ENCODE measurements around the gene TPP2. TPM values are rescaled to one million over a fixed set of nuclear protein-coding genes. Genes with fewer than 3 reads are reported as not detected.

The TPP2 gene
- total and polyA plus RNA-seq, 10 donors, result 19.5 to 95.5 (median 55.1) TPM

DNA sequence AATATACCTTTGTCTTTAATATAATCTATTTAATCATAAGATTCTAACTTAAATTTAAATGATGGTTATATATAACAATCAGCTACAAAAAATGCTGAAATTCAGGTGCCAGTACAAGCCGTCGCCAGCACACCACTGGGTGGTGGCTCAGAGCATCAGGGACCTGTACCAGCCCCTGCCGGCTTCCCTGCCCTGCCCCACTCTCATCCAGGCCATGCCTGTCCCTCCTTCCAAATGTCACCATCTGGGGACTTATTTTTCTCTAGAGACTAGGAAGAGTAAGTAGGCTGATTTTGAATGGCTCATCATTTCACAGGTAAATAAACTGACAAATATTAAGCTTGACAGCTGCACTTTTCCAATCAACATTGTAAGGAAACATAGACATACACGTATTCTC is 96.5 kb downstream of the TPP2 start:
- Histone ChIP-seq H3K36me3 (no peaks in the 10 kb centered on the region), H3K9me3 (peaks cover 0 to 5% (median 0%) of the 10 kb centered on the region in 8 donors), H3K27me3 (replicated peaks in 1 of 7) (peaks cover 0 to 55% (median 4%) of the 10 kb centered on the region in 7 donors), H3K27ac (no peak overlapping the region), H3K4me1 (no peaks in the 10 kb centered on the region), H3K4me3 (no peak overlapping the region)
- TF ChIP-seq, protein P1, sequence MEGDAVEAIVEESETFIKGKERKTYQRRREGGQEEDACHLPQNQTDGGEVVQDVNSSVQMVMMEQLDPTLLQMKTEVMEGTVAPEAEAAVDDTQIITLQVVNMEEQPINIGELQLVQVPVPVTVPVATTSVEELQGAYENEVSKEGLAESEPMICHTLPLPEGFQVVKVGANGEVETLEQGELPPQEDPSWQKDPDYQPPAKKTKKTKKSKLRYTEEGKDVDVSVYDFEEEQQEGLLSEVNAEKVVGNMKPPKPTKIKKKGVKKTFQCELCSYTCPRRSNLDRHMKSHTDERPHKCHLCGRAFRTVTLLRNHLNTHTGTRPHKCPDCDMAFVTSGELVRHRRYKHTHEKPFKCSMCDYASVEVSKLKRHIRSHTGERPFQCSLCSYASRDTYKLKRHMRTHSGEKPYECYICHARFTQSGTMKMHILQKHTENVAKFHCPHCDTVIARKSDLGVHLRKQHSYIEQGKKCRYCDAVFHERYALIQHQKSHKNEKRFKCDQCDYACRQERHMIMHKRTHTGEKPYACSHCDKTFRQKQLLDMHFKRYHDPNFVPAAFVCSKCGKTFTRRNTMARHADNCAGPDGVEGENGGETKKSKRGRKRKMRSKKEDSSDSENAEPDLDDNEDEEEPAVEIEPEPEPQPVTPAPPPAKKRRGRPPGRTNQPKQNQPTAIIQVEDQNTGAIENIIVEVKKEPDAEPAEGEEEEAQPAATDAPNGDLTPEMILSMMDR (IDR thresholded peaks at IDR 0.05 in 8 of 11, conservative IDR thresholded peaks at IDR 0.05 in 3 of 11), result no peak
- TF ChIP-seq POLR2A (IDR thresholded peaks at IDR 0.05), result no peak
- TF ChIP-seq POLR2AphosphoS5 (IDR thresholded peaks at IDR 0.05), result no peak
- DNase-seq, result no peak
- WGBS, 5 donors, result 86 to 95% (median 92%) methylated on average over 4 of the region's 4 CpGs
- intact Hi-C loops (cut with DNase I; ENCODE audit: low total_unique reads), result no loop called here

DNA sequence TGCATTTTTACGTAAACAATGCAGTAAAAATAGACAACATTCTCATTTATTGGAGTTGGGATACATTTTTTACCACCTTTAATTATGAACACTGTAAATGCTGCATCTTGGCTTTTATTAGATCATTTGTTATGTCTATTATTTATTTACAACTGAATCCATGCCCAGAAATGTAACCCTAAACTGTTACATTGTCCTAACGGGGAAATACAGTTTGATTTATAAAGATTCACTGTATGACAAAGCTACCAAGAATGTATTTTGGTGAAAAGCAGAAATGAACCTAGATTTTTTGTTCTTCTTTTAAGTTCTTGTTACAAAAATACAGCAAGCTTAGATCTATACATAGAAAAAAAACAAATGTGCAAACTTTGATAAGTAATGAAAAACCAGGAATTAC is 97.0 kb downstream of the TPP2 start:
- Histone ChIP-seq H3K9me3 (peaks cover 0 to 11% (median under 1%) of the 10 kb centered on the region in 8 donors), H3K27me3 (replicated peaks in 1 of 7) (peaks cover 0 to 51% (median 4%) of the 10 kb centered on the region in 7 donors), H3K4me3 (no peak overlapping the region), H3K36me3 (no peaks in the 10 kb centered on the region), H3K27ac (no peak overlapping the region), H3K4me1 (no peaks in the 10 kb centered on the region)
- DNase-seq, result no peak
- 45 to 86% (median 66%) methylated on average over 2 of the region's 2 CpGs for WGBS, 5 donors
- intact Hi-C loops (cut with DNase I; ENCODE audit: low total_unique reads), result no loop called here
- TF ChIP-seq, protein P1 (IDR thresholded peaks at IDR 0.05 in 8 of 11, conservative IDR thresholded peaks at IDR 0.05 in 3 of 11), result no peak
- TF ChIP-seq POLR2AphosphoS5 (IDR thresholded peaks at IDR 0.05) (no peak), POLR2A (IDR thresholded peaks at IDR 0.05) (no peak)

DNA sequence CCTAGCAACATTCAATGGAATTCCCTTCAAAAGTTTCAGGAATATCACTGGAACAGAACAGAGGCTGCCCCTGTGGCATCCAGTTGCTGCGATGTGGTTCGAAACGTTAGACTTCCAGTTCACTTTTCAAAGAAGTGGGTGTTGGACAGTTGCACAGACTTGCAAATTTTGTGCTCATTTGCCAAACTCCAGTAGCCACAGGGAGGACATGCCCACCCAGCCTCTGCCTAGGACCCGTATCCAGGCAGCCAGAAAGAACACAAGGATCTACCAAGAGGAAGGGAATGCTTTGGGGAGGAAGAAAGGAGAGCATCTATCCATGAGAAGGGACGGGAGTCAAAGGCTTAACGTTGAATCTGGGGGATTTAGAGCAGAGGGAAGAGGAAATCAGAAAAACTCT is 98.2 kb downstream of the TPP2 start, which contains the start of gene METTL21C:
METTL21C (minus strand) TSS at position 108 of the 400 bp plus-strand sequence. CDS start 546 bp downstream, outside the sequence.
- intact Hi-C loops (cut with DNase I; ENCODE audit: low total_unique reads), result no loop called here
- WGBS, 5 donors, result 79 to 86% (median 80%) methylated on average over 6 of the region's 6 CpGs
- no peak within 1 kb of the TSS for H3K27ac ChIP-seq
- DNase-seq, result no peak
- H3K9me3 ChIP-seq, result peaks cover 0 to 14% (median 2%) of the 10 kb centered on the region in 8 donors
- H3K4me1 ChIP-seq, result no peaks in the 10 kb centered on the region
- no peak for TF ChIP-seq POLR2A (IDR thresholded peaks at IDR 0.05)
- H3K27me3 ChIP-seq (replicated peaks in 1 of 7), result peaks cover 0 to 39% (median 4%) of the 10 kb centered on the region in 7 donors
- H3K36me3 ChIP-seq, result no peaks in the 10 kb centered on the region
- H3K4me3 ChIP-seq, result no peak within 1 kb of the TSS

DNA sequence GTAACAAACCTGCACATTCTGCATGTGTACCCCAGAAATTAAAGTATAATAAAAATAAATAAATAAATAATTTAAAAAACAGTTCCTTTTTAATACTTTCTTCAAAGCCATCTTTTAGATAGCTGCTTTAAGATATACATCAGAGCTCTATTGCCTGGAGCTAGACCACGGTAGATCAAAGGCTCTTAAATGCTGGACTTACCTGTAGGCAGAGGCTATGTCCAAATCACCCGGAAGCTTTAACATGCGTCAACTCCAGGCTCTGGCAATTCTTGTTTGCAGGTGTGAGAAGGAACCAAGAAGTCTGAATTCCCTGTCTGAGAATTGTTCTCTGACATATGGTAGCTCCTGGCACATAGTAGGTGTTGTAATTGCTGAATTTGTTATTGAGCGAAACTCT is 99.7 kb downstream of the TPP2 start:
- TF ChIP-seq, protein P1 (IDR thresholded peaks at IDR 0.05 in 8 of 11, conservative IDR thresholded peaks at IDR 0.05 in 3 of 11), result no peak
- TF ChIP-seq POLR2AphosphoS5 (IDR thresholded peaks at IDR 0.05) (no peak), POLR2A (IDR thresholded peaks at IDR 0.05) (no peak)
- Histone ChIP-seq H3K4me3 (no peak overlapping the region), H3K36me3 (no peaks in the 10 kb centered on the region), H3K9me3 (peaks cover 0 to 14% (median 2%) of the 10 kb centered on the region in 8 donors), H3K4me1 (no peaks in the 10 kb centered on the region), H3K27me3 (replicated peaks in 1 of 7) (peaks cover 0 to 24% (median under 1%) of the 10 kb centered on the region in 7 donors), H3K27ac (no peak overlapping the region)
- no peak for DNase-seq
- 87 to 96% (median 91%) methylated on average over 4 of the region's 4 CpGs for WGBS, 5 donors
- intact Hi-C loops (cut with DNase I; ENCODE audit: low total_unique reads), result no loop called here
